ENCODE results near the gene ABO.

DNA sequence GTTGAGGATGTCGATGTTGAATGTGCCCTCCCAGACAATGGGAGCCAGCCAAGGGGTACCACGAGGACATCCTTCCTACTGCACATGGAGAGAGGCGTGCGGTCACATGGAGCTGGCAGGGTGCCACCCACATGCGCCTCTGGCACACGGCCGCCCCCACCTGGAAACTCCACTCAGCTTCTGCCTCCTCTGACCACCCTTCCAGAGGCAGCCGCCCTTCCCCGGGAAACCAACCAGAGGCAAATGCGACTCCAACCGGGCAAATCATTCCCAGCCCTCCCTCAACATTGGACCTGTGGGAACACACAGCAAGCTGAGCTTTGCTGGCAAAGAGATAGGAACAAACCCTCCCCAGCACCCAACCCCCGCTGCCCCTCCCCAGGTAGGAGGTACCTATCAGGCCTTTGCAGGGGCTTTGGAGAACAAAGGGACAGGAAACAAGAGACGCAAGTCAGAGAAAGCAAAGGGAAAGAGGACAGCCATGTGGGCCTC, 17.5 kb downstream of the ABO start:
- TF ChIP-seq, protein P1, sequence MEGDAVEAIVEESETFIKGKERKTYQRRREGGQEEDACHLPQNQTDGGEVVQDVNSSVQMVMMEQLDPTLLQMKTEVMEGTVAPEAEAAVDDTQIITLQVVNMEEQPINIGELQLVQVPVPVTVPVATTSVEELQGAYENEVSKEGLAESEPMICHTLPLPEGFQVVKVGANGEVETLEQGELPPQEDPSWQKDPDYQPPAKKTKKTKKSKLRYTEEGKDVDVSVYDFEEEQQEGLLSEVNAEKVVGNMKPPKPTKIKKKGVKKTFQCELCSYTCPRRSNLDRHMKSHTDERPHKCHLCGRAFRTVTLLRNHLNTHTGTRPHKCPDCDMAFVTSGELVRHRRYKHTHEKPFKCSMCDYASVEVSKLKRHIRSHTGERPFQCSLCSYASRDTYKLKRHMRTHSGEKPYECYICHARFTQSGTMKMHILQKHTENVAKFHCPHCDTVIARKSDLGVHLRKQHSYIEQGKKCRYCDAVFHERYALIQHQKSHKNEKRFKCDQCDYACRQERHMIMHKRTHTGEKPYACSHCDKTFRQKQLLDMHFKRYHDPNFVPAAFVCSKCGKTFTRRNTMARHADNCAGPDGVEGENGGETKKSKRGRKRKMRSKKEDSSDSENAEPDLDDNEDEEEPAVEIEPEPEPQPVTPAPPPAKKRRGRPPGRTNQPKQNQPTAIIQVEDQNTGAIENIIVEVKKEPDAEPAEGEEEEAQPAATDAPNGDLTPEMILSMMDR (IDR thresholded peaks at IDR 0.05; ENCODE audit: insufficient read depth, low read length, poor library complexity, severe bottlenecking): no peak
- no peak for TF ChIP-seq EZH2phosphoT487 (conservative IDR thresholded peaks at IDR 0.05; ENCODE audit: low read length)
